ENCODE results near the gene GET4. TPM values are rescaled to one million over a fixed set of nuclear protein-coding genes. Genes with fewer than 3 reads are reported as not detected.

GET4 gene
- total and polyA plus RNA-seq, 2 of the 4 experiments (the other 2 are of a cell fraction), result 11.3 to 30.9 TPM

- Histone ChIP-seq H3K4me1 (ENCODE audit: control insufficient read depth, insufficient read depth, low read length) (no peaks in the 10 kb centered on the region), H4K20me1 (ENCODE audit: insufficient read depth, low read length) (peaks cover 27% of the 10 kb centered on the region), H3K23ac (ENCODE audit: low read depth, low read length) (no peak overlapping the region), H2AK5ac (ENCODE audit: low read depth, low read length) (no peak overlapping the region), H4K91ac (ENCODE audit: insufficient read depth, low read depth, low read length) (no peak overlapping the region), H3K36me3 (ENCODE audit: control insufficient read depth, insufficient read depth, low read length) (peaks cover 68% of the 10 kb centered on the region), H3K27me3 (ENCODE audit: control insufficient read depth, insufficient read depth, low read length) (no peaks in the 10 kb centered on the region), H2BK120ac (ENCODE audit: low read depth, low read length) (no peak overlapping the region), H3K79me1 (ENCODE audit: low read depth in 1 of 2, low read length in 2 of 2) (peaks cover 11 to 33% of the 10 kb centered on the region in 2 experiments), H4K8ac (ENCODE audit: low read depth in 2 of 2, low read length in 2 of 2) (no peak overlapping the region), H3K9me3 (ENCODE audit: control insufficient read depth, insufficient read depth, low read length) (no peaks in the 10 kb centered on the region), H2BK20ac (ENCODE audit: low read depth, low read length) (no peak overlapping the region), H3K18ac (ENCODE audit: low read depth, low read length) (no peak overlapping the region), H2AFZ (replicated peaks; ENCODE audit: low read length, poor library complexity) (no peak overlapping the region), H2AK9ac (replicated peaks; ENCODE audit: low read depth, low read length, poor library complexity) (no peak overlapping the region), H3K4me2 (ENCODE audit: low read depth, low read length) (no peak overlapping the region), H2BK5ac (ENCODE audit: low read depth, low read length, poor library complexity, severe bottlenecking) (no peak overlapping the region), H3K14ac (replicated peaks; ENCODE audit: low read depth, low read length) (no peak overlapping the region), H2BK15ac (ENCODE audit: low read depth, low read length) (no peak overlapping the region), H4K5ac (ENCODE audit: low read depth, low read length) (no peak overlapping the region), H3K4ac (ENCODE audit: low read depth, low read length) (no peak overlapping the region), H3K27ac (ENCODE audit: insufficient read depth, low read length) (no peak overlapping the region), H3K9ac (ENCODE audit: low read depth, low read length) (no peak overlapping the region), H3K56ac (ENCODE audit: extremely low read depth, insufficient read depth, low read length) (no peak overlapping the region), H3K9me1 (ENCODE audit: insufficient read depth, low read length) (0 out of 2 replicates have a peak, but pooled peaks cover 5% of the 10 kb centered on the region), H3K4me3 (ENCODE audit: insufficient read depth, low read depth, low read length) (no peak overlapping the region)
- BruUV-seq (replicated peaks), result no TSS peak
- POLR2A ChIA-PET (ENCODE audit: unreplicated experiment), result no interaction called here
- no peak for DNase-seq
- dilution Hi-C loops (cut with HindIII; ENCODE audit: low sequenced_read_pairs, unreplicated experiment) (no loop called here), in situ Hi-C loops (cut with MboI; ENCODE audit: low sequenced_read_pairs) (no loop called here), intact Hi-C loops (cut with micrococcal nuclease) (no loop called here)
- WGBS, 2 experiments (ENCODE audit: extremely low coverage in 2 of 2, insufficient read length in 1 of 2), result 94% methylated on average over 7 of the region's 29 CpGs; no CpG with 5 or more reads in 1 of the 2 experiments
- ATAC-seq (ENCODE audit: low read depth), result no peak
- TF ChIP-seq MAZ (IDR thresholded peaks at IDR 0.05; ENCODE audit: borderline replicate concordance, low read depth, low read length) (no peak), MXI1 (IDR thresholded peaks at IDR 0.05; ENCODE audit: borderline replicate concordance, low read depth, low read length) (no peak), CHD1 (IDR thresholded peaks at IDR 0.05; ENCODE audit: low read depth, low read length) (no peak), FOS (IDR thresholded peaks at IDR 0.05; ENCODE audit: low read depth, low read length) (no peak), BHLHE40 (IDR thresholded peaks at IDR 0.05; ENCODE audit: low read depth, low read length) (no peak), MAFK (IDR thresholded peaks at IDR 0.05; ENCODE audit: low read depth, low read length) (no peak), RFX5 (IDR thresholded peaks at IDR 0.05; ENCODE audit: low read depth, low read length) (no peak), CEBPB (IDR thresholded peaks at IDR 0.05; ENCODE audit: low read depth, low read length) (no peak), RAD21 (IDR thresholded peaks at IDR 0.05; ENCODE audit: low read length) (no peak), RCOR1 (IDR thresholded peaks at IDR 0.05; ENCODE audit: insufficient replicate concordance, low read length) (no peak), POLR2A (IDR thresholded peaks at IDR 0.05; ENCODE audit: low read depth, low read length) (no peak), NFE2L2 (IDR thresholded peaks at IDR 0.05; ENCODE audit: low read depth, low read length) (no peak), SMC3 (IDR thresholded peaks at IDR 0.05; ENCODE audit: low read depth, low read length) (no peak), CTCF (conservative IDR thresholded peaks at IDR 0.05; ENCODE audit: low read depth, low read length) (no peak)
- TF ChIP-seq, protein P1, sequence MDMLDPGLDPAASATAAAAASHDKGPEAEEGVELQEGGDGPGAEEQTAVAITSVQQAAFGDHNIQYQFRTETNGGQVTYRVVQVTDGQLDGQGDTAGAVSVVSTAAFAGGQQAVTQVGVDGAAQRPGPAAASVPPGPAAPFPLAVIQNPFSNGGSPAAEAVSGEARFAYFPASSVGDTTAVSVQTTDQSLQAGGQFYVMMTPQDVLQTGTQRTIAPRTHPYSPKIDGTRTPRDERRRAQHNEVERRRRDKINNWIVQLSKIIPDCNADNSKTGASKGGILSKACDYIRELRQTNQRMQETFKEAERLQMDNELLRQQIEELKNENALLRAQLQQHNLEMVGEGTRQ (IDR thresholded peaks at IDR 0.05; ENCODE audit: low read depth, low read length), result no peak
- TF ChIP-seq, protein P2, sequence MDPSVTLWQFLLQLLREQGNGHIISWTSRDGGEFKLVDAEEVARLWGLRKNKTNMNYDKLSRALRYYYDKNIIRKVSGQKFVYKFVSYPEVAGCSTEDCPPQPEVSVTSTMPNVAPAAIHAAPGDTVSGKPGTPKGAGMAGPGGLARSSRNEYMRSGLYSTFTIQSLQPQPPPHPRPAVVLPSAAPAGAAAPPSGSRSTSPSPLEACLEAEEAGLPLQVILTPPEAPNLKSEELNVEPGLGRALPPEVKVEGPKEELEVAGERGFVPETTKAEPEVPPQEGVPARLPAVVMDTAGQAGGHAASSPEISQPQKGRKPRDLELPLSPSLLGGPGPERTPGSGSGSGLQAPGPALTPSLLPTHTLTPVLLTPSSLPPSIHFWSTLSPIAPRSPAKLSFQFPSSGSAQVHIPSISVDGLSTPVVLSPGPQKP (IDR thresholded peaks at IDR 0.05; ENCODE audit: borderline replicate concordance, low read depth, low read length), result no peak
- CTCF ChIA-PET, result no interaction called here
These were observed 14.9 kb downstream of the GET4 start for GRCh38 chr7:891291-891690.

Data from IMR-90 (cell line).